ENCODE data around the gene NOXA1. TPM values are rescaled to one million over a fixed set of nuclear protein-coding genes. Genes with fewer than 3 reads are reported as not detected.

Gene NOXA1
- total and polyA plus RNA-seq, 2 of the 8 experiments (the other 6 are each of a cell fraction or from before 2014, with no cell fraction given), result 0.34 to 0.91 TPM

GRCh38 chr9:137429974-137430722, 7.0 kb downstream of the NOXA1 start:
- WGBS, 2 experiments (ENCODE audit: extremely low coverage in 1 of 2, insufficient coverage in 1 of 2, insufficient read length in 1 of 2, insufficient replicate concordance in 2 of 2, low coverage in 1 of 2, low lambda C conversion rate in 2 of 2, missing lambda C conversion rate in 1 of 2), result 78% methylated on average over 27 of the region's 34 CpGs; no CpG with 5 or more reads in 1 of the 2 experiments
- Histone ChIP-seq H4K91ac (replicated peaks; ENCODE audit: insufficient read length, low read length) (peak overlapping the region; percentile 42), H2BK5ac (ENCODE audit: low read depth, low read length) (no peak overlapping the region; the same call in 1 of the 2 replicates), H3K4ac (replicated peaks; ENCODE audit: insufficient read length, low read depth, low read length) (no peak overlapping the region), H2BK120ac (replicated peaks; ENCODE audit: low read depth, low read length) (no peak overlapping the region), H4K8ac (ENCODE audit: extremely low read depth, insufficient read depth, low read length) (peak overlapping the region; percentile 86; the same call in 1 of the 2 replicates), H4K5ac (ENCODE audit: insufficient read length, low read depth, low read length) (no peak overlapping the region), H4K20me1 (replicated peaks in 1 of 2; ENCODE audit: control insufficient read depth in 1 of 2, insufficient read depth in 2 of 2, low read length in 2 of 2) (peaks cover 0 to 1% of the 10 kb centered on the region in 2 experiments), H3K36me3 (ENCODE audit: control insufficient read depth in 2 of 4, insufficient read depth in 4 of 4, low read length in 3 of 4) (no peaks in the 10 kb centered on the region), H3K79me1 (ENCODE audit: low read depth, low read length) (no peaks in the 10 kb centered on the region), H3K23me2 (ENCODE audit: low read depth, low read length) (no peaks in the 10 kb centered on the region), H3K18ac (ENCODE audit: extremely low read depth, low read length) (no peak overlapping the region), H3K4me3 (ENCODE audit: extremely low read depth in 1 of 4, insufficient read depth in 2 of 4, low read depth in 3 of 4, low read length in 4 of 4) (no peak overlapping the region), H3K14ac (ENCODE audit: insufficient read length) (no peak overlapping the region), H3K4me2 (ENCODE audit: insufficient read depth in 1 of 2, low read depth in 2 of 2, low read length in 2 of 2) (no peak overlapping the region), H2BK15ac (ENCODE audit: low read length) (no peak overlapping the region), H3K9me3 (ENCODE audit: insufficient read depth in 2 of 2, low read depth in 1 of 2, low read length in 1 of 2) (no peaks in the 10 kb centered on the region), H3K4me1 (replicated peaks in 1 of 4; ENCODE audit: control insufficient read depth in 3 of 4, insufficient read depth in 4 of 4, low read length in 3 of 4) (peaks cover 0 to 3% (median 0%) of the 10 kb centered on the region in 4 experiments; a peak in 2 of 7 replicates), H3K79me2 (ENCODE audit: control insufficient read depth in 1 of 2, insufficient read depth in 2 of 2, low read length in 2 of 2) (no peaks in the 10 kb centered on the region), H2BK20ac (ENCODE audit: low read length) (no peak overlapping the region), H3K27ac (ENCODE audit: low read depth, low read length) (no peak overlapping the region), H2AK5ac (ENCODE audit: low read depth, low read length) (no peak overlapping the region), H3K56ac (replicated peaks; ENCODE audit: insufficient read length, low read depth, low read length) (no peak overlapping the region), H3K23ac (ENCODE audit: insufficient read length) (no peak overlapping the region), H2BK12ac (ENCODE audit: low read depth, low read length) (no peak overlapping the region), H3K27me3 (replicated peaks in 1 of 4; ENCODE audit: control insufficient read depth in 3 of 4, extremely low read depth in 1 of 4, insufficient read depth in 3 of 4, low read length in 3 of 4) (no peaks in the 10 kb centered on the region), H2AFZ (ENCODE audit: low read length) (no peak overlapping the region), H3K9ac (replicated peaks in 1 of 4; ENCODE audit: extremely low read depth in 1 of 4, low read depth in 3 of 4, low read length in 3 of 4) (no peak overlapping the region)
- DNase-seq (ENCODE audit: low read depth in 1 of 2, low spot score in 2 of 2), result peak in 1 of 2 experiments; percentile 80
- POLR2A ChIA-PET (ENCODE audit: partially characterized antibody), result interaction anchor here (0.6 to 2.5 kb wide), 5 partner anchors 12 to 190 kb away, joined by 4 to 6 read pairs (median 5); partner anchors contain the start of gene TUBB4B
- FAIRE-seq, result no peak
- CTCF ChIA-PET (ENCODE audit: partially characterized antibody), result interaction anchor here (1.0 to 1.2 kb wide), 2 partner anchors 15 to 26 kb away, joined by 3 read pairs; no protein-coding TSS in a partner anchor
- TF ChIP-seq ATF2 (IDR thresholded peaks at IDR 0.05; ENCODE audit: low read length), result no peak
- no peak for TF ChIP-seq CHD2 (IDR thresholded peaks at IDR 0.05; ENCODE audit: low read length)
- TF ChIP-seq GTF2F1 (IDR thresholded peaks at IDR 0.05; ENCODE audit: borderline replicate concordance, low read depth, low read length), result no peak
- TF ChIP-seq RAD21 (IDR thresholded peaks at IDR 0.05 in 1 of 2, conservative IDR thresholded peaks at IDR 0.05 in 1 of 2; ENCODE audit: low read depth in 2 of 2, low read length in 2 of 2), result no peak
- TF ChIP-seq ZNF274 (IDR thresholded peaks at IDR 0.05; ENCODE audit: borderline replicate concordance, extremely low read depth, low read length), result no peak
- no peak for TF ChIP-seq CTCF (IDR thresholded peaks at IDR 0.05; ENCODE audit: control extremely low read depth in 1 of 3, insufficient read depth in 1 of 3, low read depth in 1 of 3, low read length in 3 of 3)
- TF ChIP-seq POLR2A (IDR thresholded peaks at IDR 0.05; ENCODE audit: control extremely low read depth in 1 of 2, low read depth in 2 of 2, low read length in 2 of 2), result no peak
- TF ChIP-seq SIRT6 (IDR thresholded peaks at IDR 0.05; ENCODE audit: low read length), result no peak
